Fibroblast of skin of right quadriceps (primary cell): ENCODE results near the gene GSN.

ENCODE experiments used
- DNase-seq: peaks from one replicate; pipeline ENCODE4 v3.0.0-alpha.2; 2013

Gene GSN

DNA sequence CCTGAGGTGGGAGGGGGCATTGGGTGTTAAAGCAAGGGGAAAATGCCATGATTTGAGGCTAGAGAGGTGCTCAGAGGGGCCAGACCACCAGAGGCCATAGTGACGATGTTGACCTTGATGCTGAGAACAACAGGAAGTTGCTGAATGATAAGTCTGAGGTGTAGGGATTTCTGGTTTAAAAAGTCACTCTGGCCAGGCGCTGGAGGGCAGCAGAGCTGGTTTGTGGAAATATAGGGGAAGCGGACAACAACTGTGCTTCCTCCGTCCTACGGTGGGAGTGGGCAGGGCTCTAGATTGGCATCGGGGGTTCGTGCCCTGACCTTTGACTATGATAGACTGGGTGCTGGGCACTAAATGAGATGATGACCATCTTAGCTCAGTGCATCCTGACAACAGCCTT lies 57.4 kb downstream of the GSN start:
- no peak for DNase-seq

DNA sequence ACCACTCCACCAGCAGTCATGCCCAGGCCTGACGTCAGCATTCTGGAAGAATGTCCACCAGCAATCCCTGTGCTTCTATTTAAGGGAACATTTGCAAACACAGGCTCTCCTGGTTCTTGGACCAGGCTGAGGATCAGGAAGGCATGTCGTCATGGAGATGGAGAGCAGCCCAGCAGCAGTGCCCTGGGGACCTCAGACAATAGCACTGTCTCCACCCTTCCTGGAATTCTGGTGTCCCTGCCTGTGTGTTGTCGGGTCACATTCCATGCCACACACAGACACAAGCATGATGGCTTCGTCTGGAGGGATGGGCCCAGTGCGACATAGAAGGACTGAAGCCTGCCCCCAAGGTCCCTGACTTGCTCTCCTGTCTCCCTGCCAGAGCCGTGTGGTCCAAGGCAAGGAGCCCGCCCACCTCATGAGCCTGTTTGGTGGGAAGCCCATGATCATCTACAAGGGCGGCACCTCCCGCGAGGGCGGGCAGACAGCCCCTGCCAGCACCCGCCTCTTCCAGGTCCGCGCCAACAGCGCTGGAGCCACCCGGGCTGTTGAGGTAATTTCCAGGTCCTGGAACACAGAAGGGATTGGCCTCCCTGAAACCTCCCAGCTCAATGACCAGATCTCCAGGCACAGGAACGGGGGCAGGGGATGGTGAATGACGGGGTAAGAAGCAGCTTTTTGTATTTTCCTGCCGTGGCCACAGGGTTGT lies 58.3 kb downstream of the GSN start:
- DNase-seq: peak; percentile 68

DNA sequence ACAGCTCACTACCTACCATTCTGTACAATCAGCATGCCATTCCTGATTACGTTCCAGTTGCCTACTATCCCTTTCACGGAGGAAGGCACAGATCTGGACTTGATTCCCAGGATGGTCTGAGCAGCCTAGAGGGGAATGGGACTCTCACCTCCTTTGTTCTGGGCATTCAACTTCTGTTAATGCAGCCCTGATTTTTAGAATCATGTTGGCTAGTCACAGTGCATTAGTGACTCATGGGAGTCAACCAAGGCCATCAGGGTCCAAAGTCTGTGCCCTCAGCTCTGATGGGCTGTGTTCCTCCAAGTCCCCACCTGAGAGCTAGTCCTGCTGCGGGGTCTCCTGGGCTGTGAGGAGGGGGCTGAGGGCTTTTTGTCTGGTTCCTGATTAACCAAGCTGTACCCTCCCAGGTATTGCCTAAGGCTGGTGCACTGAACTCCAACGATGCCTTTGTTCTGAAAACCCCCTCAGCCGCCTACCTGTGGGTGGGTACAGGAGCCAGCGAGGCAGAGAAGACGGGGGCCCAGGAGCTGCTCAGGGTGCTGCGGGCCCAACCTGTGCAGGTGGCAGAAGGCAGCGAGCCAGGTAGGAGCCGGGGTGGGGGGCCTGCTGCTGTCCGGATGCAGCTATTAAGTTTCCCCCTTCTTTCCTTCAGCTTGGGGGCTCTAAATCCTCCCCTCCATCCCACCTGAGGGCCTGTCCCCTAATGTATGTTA lies 59.1 kb downstream of the GSN start:
- no peak for DNase-seq

DNA sequence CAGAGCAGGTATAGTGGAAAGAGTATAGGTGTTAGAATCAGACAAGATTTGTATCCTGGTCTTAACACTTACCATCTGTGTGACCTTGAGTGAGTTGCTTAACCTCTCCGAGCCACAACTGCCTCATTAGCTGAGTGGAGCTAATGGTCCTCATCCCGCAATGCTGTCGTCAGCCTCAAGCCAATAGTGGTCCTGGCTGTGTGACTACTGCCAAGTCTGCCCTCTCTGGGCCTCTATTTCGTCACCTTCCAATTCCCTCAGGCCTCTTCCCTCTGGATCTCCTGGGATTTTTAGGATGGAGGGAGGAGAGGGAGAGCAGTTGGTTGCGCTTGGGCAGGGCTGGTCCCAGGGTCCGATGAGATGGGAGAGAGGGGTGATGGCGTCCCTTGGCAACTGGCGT lies 60.5 kb downstream of the GSN start:
- no peak for DNase-seq

DNA sequence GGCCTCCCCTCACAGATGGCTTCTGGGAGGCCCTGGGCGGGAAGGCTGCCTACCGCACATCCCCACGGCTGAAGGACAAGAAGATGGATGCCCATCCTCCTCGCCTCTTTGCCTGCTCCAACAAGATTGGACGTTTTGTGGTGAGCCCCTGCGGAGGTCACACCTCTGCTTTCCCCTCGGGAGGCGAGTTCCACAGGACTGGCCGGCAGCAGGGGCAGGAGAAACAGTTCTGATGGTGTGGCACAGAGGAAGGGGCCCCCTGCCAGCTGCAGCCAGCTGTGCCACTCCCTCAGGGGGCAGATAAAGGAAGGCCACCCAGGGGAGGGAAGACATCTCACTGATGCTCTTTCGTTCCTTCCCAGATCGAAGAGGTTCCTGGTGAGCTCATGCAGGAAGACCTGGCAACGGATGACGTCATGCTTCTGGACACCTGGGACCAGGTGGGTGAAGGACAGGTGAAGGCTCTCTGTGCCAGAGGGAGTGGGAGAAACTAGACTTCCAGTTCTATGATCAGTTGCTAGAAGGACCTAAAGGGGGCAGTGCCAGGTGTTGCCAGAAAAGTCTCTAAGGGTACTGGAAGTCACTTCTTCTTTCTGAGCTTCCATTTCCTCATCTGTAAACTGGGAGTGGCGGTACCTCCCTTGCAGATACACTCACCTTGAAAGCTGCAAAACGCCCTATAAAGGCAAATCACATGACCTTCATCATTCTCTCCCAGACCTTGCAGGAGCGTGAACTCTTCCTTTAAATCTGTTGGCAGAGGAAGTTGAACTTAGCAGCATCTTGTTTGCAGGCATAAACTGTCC lies 61.1 kb downstream of the GSN start:
- no peak for DNase-seq

DNA sequence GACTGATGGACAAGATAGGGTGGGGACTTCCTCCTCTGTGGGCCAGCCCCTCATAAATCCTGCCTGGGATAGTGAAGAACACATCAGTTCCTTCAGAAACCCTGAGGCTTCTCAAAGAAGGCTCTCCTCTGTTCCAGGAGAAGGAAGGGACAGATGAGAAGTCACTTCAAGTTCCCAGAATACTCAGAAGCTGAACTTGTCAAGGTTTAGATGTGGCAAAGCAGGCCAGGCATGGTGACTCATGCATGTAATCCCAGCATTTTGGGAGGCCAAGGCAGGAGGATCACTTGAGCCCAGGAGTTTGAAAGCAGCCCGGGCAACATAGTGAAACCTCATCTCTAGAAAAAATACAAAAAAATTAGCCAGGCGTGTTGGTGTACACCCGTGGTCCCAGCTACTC lies 63.6 kb downstream of the GSN start:
- DNase-seq: no peak

DNA sequence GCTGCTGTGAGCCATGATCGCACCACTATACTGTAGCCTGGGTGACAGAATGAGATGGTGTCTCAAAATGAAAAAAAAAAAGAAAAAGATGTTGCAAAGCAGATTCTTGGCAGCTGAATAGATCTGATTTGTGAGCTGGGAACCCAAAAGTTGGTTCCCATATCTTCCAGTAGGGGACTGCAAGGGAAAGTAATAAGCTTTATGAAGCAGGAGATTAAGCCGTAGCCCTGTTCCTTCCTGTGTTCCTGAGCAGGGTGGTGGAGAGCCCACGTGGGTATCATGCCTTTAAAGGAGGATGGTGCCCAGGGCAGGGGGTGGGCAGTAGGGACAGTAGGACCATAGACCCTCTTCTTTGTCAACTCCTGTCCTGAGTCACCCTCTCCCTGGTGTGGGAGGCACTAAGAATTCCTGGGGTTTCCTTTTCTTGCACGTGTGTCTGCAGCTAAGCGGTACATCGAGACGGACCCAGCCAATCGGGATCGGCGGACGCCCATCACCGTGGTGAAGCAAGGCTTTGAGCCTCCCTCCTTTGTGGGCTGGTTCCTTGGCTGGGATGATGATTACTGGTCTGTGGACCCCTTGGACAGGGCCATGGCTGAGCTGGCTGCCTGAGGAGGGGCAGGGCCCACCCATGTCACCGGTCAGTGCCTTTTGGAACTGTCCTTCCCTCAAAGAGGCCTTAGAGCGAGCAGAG lies 64.2 kb downstream of the GSN start:
- peak; percentile 64 for DNase-seq

DNA sequence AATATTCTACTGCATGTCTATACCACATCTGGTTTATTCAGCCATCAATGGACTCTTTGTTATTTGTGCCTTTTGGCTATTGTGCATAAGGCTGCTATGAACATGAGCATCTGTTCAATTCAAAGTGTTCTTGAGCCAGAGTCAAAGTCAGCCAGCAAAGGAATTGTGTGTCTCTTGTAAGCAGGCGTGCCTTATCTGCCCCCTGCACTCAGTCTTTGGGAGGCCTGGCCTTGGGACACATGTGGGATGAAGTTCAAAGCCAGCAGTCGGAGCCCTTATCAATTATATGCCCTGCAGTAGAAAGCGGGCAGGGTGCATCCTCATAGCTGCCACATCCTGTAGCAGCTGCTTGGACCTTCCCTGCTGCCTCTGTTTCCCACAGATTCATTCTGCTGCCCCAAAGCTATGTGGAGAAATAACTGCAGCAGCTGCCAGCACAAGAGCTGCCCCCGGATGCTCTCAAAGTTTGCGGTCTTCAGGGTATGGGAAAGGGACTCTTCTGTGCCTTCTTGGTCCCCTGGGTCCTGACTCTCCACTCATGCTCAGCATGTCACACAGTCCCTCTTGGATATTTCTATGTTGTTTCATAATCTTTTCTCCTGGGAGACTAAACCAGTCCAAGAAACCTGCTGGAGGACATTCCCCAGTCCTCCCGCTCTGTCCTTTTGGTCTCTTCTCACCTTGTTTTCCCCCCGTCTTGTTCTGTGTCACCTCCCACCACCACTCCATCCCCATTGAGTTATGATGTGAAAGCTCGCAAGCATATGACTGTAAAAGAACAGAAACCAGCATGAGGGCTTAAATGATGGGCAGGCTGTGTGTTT lies 66.2 kb downstream of the GSN start:
- no peak for DNase-seq

DNA sequence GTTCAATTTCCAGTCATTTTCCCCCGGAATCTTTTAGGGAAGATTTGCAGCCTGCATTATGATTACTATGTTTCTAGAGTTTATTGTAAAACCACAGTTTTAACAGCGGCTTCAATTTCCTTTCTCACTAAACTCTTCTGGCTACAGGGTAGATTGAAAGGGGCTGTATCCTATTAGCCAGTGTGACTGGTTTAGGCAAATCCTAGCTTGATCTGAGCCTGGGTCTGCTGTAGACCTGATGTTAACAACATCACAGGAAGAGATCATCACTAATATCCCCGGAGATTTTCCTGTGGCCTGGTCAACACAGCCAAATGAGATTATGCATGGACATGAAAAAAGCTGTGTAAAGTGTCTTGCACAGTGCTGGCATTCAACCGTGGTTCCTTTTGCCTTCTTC lies 68.7 kb downstream of the GSN start:
- no peak for DNase-seq

DNA sequence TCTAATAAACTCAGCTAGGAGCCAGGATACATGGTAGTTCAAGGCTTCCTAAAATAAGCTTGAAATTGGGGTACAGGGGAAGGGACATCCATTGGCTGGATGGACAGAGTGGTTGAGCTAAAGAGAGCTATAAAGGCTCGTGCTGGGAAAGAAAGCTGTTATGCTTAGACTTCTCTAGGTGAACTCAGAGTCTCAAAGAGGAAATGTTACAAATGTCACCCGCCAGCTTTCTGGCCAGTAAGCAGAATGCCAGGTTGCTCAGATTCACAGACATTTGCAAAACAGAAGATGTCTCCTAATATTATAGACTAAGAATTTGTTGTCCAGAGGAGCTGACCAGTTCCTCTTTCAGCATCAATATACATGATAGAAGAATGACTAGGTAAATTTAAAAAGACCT lies 71.5 kb downstream of the GSN start:
- DNase-seq: no peak

DNA sequence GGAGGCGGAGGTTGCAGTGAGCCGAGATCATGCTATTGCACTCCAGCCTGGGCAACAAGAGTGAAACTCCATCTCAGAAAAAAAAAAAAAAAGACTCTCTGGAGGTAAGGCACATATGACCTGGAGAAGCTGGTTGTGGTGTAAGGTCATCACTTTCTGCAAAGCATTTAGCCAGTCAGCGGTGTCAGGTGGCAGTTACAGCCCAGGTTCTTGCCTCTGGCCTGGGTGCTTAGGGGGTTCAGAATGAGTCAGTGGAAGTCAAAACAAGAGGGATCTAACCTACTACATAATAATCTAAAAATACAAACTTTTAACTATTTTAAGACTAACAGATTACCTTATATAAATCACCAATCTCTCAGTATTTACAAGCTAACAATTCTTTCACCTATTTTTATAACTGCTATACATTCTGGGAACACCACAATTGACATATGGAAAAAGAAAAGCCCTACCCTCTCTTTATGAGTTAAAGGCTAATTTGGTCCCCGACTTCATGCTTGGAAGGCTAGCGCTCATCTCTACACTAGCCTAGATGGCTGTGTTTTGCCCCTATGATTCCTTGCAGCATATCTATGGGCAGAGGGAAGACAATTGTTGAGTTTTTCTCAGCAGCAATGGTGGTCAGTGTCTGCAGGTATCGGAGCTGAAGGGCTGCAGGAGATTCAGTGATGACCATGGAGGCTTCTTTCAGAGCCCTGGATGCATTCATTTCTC lies 72.9 kb downstream of the GSN start:
- no peak for DNase-seq

DNA sequence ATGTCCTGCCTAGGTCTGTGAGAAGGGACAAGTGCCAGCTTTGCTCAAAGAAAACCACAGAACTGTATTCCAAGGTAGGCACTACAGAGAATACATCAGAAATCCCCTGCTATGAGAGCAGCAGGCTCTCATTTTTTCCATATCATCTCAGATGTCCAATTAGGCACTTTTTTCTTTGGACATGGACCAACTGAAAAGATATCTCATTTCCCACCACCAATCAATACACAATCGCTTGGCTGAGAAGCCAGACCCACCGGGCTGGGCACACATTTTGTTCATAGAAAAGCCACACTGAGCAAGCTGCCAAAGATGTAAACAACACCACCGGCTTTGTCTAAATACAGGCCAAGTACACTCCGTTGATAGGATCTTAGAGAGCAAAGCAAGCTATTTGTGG lies 76.2 kb downstream of the GSN start:
- no peak for DNase-seq

DNA sequence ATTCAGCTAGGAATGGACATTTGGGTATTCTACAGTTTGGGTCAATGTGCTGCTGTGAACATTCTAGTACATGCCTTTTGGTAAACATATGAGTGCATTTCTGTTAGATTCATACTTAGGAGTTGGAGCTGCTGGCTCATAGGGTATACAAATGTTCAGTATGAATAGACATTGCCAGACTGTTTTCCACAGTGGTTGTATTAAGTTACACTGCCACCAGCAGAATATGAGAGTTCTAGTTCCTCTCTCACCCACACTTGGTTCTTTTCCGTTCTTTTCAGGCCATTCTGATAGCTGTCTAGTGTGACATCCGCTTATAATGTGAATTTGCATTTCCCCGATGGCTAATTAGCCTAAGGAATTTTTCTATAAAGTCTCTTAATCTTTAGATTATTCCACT lies 77.1 kb downstream of the GSN start:
- no peak for DNase-seq

DNA sequence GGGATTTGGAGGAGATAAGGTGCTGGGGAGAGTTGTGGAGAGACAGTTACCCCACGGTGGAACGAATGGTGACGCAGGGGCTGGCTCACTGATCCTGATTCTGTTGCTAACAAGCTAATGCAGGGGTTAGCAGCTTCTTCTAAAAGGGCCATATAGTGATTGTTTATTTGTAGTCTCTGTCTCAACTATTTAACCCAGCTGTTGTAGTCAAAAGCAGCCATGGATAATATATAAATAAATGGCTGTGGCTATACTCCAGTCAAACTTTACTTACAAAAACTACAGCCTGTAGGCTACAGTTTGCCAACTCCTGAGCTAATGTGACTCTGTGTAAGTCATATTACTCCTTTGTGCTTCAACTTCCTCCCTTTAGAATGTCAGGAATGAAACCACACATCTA lies 80.3 kb downstream of the GSN start:
- DNase-seq: no peak

DNA sequence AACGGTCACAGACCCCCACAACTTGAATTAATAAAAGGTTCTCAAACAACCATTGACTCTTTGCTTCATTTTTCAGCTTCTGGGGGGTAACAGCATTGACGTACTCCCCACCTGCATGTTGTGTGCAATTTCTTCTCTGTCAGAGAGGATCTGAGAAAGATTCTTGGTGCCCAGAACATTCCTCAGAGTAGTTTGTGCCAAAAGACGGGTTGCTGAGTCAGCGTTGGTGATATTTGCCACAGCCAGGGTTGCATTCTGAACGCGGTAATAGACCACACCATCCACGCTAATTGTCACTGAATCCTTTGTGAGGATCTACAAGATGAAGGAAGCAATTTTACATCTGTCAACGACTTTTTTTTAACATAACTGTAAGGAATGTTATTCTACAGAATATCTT lies 81.0 kb downstream of the GSN start:
- DNase-seq: no peak

DNA sequence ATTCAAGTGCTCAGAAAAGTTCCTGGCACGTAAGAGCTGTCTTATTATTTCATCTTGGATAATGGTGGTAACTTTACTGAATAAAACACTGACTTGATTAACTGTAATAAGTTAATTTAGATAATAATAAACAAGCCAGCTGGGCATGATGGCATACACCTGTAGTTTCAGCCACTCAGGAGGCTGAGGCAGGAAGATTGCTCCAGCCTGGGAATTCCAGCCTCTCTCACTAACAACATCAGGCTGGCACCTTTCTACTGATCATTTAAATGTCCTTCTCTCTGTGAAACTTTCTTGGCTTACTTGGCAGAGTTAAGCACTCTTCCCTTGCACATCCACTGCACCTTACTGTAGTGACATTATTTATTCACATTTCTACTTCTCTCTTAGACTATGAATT lies 82.1 kb downstream of the GSN start:
- DNase-seq: no peak

DNA sequence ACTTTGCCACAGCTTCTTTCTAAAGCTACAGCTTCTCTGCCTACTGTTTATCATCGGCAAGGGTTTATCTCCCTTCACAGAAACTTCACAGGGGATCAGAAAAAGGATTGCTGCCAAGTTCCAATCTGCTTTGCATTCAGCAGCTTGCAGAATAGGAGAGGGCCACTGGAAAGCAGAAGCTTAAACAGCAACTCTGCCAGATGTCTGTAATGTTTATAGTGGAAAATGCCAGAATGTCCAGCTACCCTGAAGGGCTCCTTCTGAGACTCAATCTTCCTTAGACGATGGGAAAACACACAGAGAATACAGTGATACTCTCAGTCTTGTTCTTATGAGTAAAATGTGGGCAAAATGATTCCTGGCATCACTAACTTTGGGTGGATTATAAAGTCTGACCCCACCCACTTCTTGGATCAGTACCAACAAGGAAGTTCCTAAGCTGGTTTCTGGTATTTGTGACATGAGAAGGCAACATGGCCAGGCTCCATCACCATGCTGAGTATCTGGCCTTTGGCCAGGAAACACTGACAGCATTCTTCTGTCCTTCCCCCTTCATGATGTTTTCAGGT lies 83.1 kb downstream of the GSN start:
- DNase-seq: peak; percentile 95

DNA sequence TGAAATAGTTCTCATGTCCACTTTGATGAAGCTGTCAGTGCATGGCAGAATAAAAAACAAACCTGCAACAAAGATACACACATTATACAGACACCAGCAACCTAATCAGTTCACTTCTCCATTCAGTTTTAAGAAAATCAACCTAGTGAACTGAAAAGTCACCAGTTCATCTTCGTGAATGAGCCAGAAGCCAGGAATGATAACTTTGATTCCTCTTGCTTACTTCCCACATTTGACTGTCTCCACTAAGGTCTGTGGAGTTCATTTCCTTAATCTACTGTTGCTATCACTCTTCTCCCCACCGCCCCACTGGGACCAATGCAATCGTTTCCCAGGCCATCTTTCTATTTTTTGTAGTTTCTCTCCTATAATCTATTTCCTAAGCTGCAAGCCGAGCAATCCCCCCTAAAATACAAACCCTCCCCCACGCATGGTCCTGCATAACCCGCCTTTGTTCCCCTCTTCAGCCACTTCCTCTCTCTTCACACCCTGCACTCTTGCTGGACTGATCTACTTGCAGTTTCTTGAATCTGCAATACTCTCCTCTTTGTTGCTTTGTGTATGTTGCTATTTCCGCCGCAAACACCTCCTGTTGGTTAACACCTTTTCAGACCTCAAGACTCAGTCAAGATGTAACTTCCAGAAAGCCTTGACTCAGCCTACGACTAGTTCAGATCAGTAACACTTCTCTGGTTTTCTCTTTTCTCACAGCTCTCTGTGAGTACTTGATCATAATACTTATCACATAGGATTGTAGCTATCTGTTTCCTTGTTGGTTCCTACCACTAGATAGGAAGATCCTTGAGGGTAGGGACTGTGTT lies 85.5 kb downstream of the GSN start:
- no peak for DNase-seq

DNA sequence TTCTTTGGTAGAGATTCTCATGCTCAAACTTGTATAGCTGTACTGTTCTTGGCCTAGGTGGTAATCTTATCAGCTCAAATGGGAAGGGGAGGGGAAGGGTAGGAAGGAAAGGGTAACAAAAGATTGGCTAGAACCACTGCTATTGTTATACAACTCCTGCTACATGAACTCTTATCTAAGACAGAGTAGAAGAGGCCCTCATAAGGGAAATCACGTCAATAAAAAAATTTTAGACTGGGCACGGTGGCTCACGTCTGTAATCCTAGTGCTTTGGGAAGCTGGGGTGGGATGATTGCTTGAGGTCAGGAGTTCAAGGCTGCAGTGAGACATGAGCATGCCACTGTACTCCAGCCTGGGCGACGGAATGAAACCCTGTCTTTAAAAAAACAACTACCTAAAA lies 86.2 kb downstream of the GSN start:
- no peak for DNase-seq

DNA sequence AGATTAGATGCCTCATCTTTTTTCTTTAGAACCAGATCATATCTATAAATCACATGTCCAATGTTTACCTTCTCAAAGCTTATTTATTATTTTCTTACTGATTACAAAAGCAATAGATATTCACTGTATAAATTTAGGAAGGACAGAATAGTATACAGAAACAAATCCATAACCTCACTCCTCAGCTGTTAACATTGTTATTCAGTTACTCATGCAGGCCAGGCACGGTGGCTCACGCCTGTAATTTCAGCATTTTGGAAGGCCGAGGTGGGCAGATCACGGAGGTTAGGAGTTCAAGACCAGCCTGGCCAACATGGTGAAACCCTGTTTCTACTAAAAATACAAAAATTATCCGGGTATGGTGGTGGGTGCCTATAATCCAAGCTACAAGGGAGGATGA lies 86.8 kb downstream of the GSN start:
- DNase-seq: no peak

DNA sequence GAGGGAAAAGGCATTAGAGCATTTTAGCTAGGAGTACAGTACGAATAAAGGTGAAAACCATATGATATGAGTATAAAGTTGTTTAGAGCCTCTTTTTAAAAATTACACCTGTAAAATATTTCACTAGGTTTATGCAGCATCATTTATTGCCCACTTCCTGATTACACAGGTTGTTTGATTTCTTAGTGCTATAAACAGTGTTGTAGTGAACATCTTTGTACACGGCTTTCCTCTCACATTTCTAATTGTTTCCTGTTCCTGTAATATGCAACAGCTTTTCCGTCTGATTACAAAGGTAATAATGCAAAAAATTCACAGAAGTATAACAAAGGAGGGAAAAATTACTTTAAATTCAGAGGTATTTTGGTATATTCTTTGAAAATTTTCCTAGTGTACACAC lies 89.0 kb downstream of the GSN start:
- no peak for DNase-seq
